GM21737 (cell line): Measurements from ENCODE around the gene CSH2.
A peak's percentile ranks its signal among the peaks of the same experiment; 100 is the strongest.

Experiments used
- ATAC-seq: cut with Tn5 transposase; IDR thresholded peaks from one replicate; pipeline ENCODE4 v1.9.1; 2021; ENCODE audit warnings: mild to moderate bottlenecking, moderate library complexity; ENCODE audit not compliant: unreplicated experiment

Gene CSH2

GRCh38 chr17:63835167-63835720, 38.2 kb downstream of the CSH2 start:
- ATAC-seq: no peak

DNA sequence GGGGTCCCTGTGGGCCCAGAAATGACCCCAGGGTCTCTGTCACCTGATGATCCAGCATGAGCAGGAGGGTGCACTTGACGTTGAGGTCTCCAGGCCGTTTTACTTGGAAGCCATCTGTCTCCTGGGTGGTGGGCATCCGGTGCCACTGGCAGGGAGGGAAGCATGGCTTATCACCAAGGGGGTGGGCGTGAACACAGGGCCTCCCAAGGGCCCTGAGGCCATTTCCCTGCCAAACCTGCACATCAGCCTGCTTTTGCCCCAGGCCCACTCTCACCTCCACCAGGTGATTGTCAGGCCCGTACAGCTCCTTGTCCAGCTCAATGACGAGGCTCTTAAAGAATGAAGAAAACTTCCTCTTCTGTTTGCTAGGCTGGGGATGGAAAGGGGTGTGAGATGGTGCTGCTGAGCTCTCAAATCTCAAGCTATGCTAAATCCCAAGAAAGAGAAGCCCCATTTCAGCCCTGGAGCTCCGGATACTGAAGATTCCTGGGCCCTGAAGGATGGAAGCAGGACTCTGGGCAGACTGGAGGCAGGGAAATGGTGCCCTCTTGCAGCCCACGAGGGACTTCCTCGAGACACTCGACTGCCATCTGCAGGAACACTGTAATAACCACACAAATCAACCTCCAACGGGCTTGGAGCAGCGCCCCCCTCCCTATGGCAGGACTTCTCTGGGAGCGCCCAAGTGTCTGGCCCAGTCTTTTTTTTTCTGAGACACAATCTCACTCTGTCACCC, 38.9 kb downstream of the CSH2 start:
- ATAC-seq: no peak

DNA sequence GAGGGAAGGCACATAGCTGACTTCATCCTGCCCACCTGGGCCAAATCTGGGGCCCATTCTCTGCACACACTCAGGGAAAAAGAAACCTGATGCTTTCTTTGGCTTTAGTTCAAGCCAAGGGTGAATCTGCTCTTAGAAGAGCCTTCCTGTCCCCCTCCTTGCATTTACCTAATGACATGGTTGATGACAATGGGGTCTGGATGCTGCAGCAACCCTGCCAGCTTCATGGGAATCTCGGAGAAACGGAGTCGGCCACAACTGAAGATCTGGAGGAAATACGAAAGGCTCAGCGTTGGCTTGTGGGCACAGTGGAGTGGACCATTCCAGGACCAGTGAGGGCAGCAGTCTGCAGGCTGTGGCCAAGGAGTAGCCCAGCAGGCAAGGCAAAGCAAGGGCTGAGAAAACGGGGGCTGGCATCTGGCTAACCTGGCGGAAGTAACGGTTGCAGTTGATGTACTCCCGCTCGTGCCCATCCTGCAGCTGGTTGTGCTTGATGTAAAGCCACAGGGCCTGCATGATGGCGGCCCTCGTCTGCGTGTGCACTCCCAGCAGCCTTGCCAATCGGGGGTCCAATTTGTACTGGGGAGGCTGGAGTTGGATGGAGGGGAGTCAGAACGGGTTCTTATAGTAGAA, 39.6 kb downstream of the CSH2 start:
- ATAC-seq: no peak

GRCh38 chr17:63833026-63833740, 40.3 kb downstream of the CSH2 start:
- ATAC-seq: no peak

- ATAC-seq: no peak
Observed at GRCh38 chr17:63832455-63832854, 41.0 kb downstream of the CSH2 start.

DNA sequence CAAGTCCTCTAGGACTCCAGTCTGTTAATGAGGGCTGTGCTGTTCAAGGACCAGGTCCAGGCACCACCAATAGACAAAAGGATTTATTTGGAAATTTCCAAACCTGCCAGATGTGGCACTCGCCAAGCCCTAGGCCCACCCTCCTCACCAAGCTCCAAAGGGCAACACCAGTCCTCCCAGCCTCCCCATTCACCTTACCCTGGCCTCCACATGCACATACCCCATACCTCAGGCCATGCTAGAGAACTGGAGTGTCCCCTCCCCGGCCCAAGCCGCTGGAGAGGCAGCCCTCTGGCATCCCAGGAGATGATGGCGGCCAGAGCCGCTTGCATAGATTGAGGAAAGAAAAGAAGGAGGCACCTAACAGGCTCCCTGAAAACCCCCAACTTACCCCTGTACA, 41.5 kb downstream of the CSH2 start:
- ATAC-seq: no peak

- ATAC-seq: no peak
Observed at GRCh38 chr17:63831505-63831904, 42.0 kb downstream of the CSH2 start.

DNA sequence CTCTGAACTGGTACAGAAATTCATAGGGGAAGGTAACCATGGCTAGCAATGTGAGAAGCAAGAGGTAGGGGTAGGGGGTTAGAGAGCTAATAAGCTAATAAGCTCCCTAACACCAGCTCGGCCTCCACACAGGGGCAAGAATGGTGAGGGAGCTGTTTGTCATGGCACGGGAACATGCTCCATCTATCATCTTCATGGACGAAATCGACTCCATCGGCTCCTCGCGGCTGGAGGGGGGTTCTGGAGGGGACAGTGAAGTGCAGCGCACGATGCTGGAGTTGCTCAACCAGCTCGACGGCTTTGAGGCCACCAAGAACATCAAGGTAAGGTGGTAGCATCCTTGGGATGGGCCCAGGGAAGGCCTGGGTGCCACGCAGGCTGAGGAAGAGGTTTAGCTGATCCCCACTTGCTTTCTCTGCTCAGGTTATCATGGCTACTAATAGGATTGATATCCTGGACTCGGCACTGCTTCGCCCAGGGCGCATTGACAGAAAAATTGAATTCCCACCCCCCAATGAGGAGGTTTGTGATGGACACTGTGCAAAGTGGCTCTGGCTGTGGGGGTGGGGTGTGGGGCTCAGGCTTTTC, 42.5 kb downstream of the CSH2 start:
- no peak for ATAC-seq

- no peak for ATAC-seq
Observed at GRCh38 chr17:63830278-63830677, 43.2 kb downstream of the CSH2 start.

GRCh38 chr17:63828936-63829335, 44.5 kb downstream of the CSH2 start:
- no peak for ATAC-seq

DNA sequence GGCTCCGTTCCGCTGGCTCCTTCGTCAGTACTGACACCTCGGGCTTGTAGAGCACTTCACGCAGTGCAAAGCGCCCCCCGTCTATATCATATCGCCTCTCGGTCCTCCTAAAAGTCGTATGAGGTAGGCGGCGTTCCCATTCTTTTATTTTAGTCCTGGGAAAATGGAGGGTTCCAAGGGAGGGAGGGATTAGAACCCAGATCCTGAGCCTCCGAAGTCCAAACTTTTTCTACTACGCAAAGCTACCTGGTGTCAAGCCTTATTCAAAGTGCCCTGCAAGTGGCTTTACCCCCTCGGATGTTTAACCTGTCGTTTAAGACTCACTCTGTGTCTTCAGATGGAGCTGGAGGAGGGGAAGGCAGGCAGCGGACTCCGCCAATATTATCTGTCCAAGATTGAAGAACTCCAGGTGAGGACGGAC, 45.7 kb downstream of the CSH2 start:
- ATAC-seq: no peak

GRCh38 chr17:63827002-63827800, 46.3 kb downstream of the CSH2 start, which contains the start of the genes FTSJ3 and PSMC5:
FTSJ3 (minus strand) TSS chr17:63827663; CDS start chr17:63826902, 761 bp downstream.
PSMC5 (plus strand) TSS chr17:63827431; CDS start chr17:63827491, 60 bp downstream.
- ATAC-seq: peak; percentile 79

- no peak for ATAC-seq
Observed at GRCh38 chr17:63826468-63827001, 46.9 kb downstream of the CSH2 start.

- ATAC-seq: no peak
Observed at GRCh38 chr17:63824362-63824761, 49.1 kb downstream of the CSH2 start.

GRCh38 chr17:63823659-63824331, 49.7 kb downstream of the CSH2 start:
- no peak for ATAC-seq

- ATAC-seq: no peak
Observed at GRCh38 chr17:63822537-63822936, 50.9 kb downstream of the CSH2 start.
